H9 (cell line): Measurements from ENCODE around the gene RNF220. TPM values are rescaled to one million over a fixed set of nuclear protein-coding genes. Genes with fewer than 3 reads are reported as not detected.

Experiments
- DNase-seq: peaks from one replicate; pipeline ENCODE4 v3.0.0-alpha.2; 2017
- H2AFZ ChIP-seq: one replicate; pipeline ENCODE4 v1.6.1; 2013; ENCODE audit warnings: mild to moderate bottlenecking, low read length, control low read depth, moderate library complexity
- H2AK5ac ChIP-seq: 2 replicates; pipeline ENCODE4 v1.6.1; 2013; ENCODE audit warnings: low read length, control low read depth, mixed read lengths; ENCODE audit not compliant: insufficient read length
- H2BK120ac ChIP-seq: one replicate; pipeline ENCODE4 v1.6.1; 2013; ENCODE audit warnings: low read depth, mild to moderate bottlenecking, low read length, control low read depth, inconsistent platforms; ENCODE audit not compliant: poor library complexity, severe bottlenecking
- H2BK12ac ChIP-seq: 2 replicates; pipeline ENCODE4 v1.6.1; 2013; ENCODE audit warnings: low read length, control low read depth, mixed read lengths, low read depth; ENCODE audit not compliant: insufficient read length
- H2BK15ac ChIP-seq: 2 replicates; pipeline ENCODE4 v1.6.1; 2013; ENCODE audit warnings: low read depth, low read length, control low read depth
- H2BK20ac ChIP-seq: one replicate; pipeline ENCODE4 v1.6.1; 2013; ENCODE audit warnings: low read depth, mild to moderate bottlenecking, low read length, control low read depth, inconsistent platforms; ENCODE audit not compliant: poor library complexity, severe bottlenecking
- H2BK5ac ChIP-seq: 2 replicates; pipeline ENCODE4 v1.6.1; 2013; ENCODE audit warnings: low read length, control low read depth, mixed read lengths; ENCODE audit not compliant: insufficient read length
- H3K14ac ChIP-seq: 2 replicates; pipeline ENCODE4 v1.6.1; 2013; ENCODE audit warnings: low read length, control low read depth; ENCODE audit not compliant: insufficient read depth
- H3K18ac ChIP-seq: 2 replicates; pipeline ENCODE4 v1.6.1; 2013; ENCODE audit warnings: low read depth, mild to moderate bottlenecking, mixed read lengths, low read length, control low read depth; ENCODE audit not compliant: insufficient read length
- H3K23ac ChIP-seq: 2 replicates; pipeline ENCODE4 v1.6.1; 2013; ENCODE audit warnings: low read length, control low read depth, mixed read lengths, low read depth; ENCODE audit not compliant: insufficient read length
- H3K23me2 ChIP-seq: 2 replicates; pipeline ENCODE4 v1.6.1; 2013; ENCODE audit warnings: low read depth, mild to moderate bottlenecking, mixed read lengths, low read length, control low read depth; ENCODE audit not compliant: insufficient read length, poor library complexity, severe bottlenecking
- H3K27ac ChIP-seq: 2 replicates; pipeline ENCODE4 v1.5.1; 2013; ENCODE audit warnings: low read length, control low read depth, mixed read lengths, low read depth; ENCODE audit not compliant: insufficient read length
- H3K27me3 ChIP-seq: 2 replicates; pipeline ENCODE4 v1.6.1; 2013; ENCODE audit warnings: low read length, control low read depth, inconsistent platforms; ENCODE audit not compliant: insufficient read depth
- H3K4ac ChIP-seq: 2 replicates; pipeline ENCODE4 v1.6.1; 2013; ENCODE audit warnings: low read depth, mild to moderate bottlenecking, control low read depth, inconsistent platforms, low read length, moderate library complexity
- H3K4me1 ChIP-seq: 2 replicates; pipeline ENCODE4 v1.6.1; 2013; ENCODE audit warnings: low read length, control low read depth, inconsistent platforms; ENCODE audit not compliant: insufficient read depth
- H3K4me2 ChIP-seq: 2 replicates; pipeline ENCODE4 v1.6.1; 2013; ENCODE audit warnings: low read length, control low read depth, mixed read lengths; ENCODE audit not compliant: insufficient read length, insufficient read depth
- H3K56ac ChIP-seq: 2 replicates; pipeline ENCODE4 v1.6.1; 2013; ENCODE audit warnings: low read depth, mild to moderate bottlenecking, mixed read lengths, low read length, control low read depth; ENCODE audit not compliant: insufficient read length
- H3K79me1 ChIP-seq: 2 replicates; pipeline ENCODE4 v1.6.1; 2013; ENCODE audit warnings: low read depth, mild to moderate bottlenecking, moderate library complexity, low read length, control low read depth, inconsistent platforms; ENCODE audit not compliant: insufficient read depth, poor library complexity, severe bottlenecking
- H3K79me2 ChIP-seq: 2 replicates; pipeline ENCODE4 v1.6.1; 2013; ENCODE audit warnings: low read length, control low read depth, inconsistent platforms; ENCODE audit not compliant: insufficient read depth
- H3K9ac ChIP-seq: 2 replicates; pipeline ENCODE4 v1.6.1; 2013; ENCODE audit warnings: low read length, control low read depth, mixed read lengths; ENCODE audit not compliant: insufficient read length; ENCODE audit errors: extremely low read depth
- H3K9me3 ChIP-seq: one replicate; pipeline ENCODE4 v1.6.1; 2013; ENCODE audit warnings: low read depth, low read length, inconsistent platforms; ENCODE audit not compliant: control insufficient read depth
- H3T11ph ChIP-seq: one replicate; pipeline ENCODE4 v1.6.1; 2013; ENCODE audit warnings: mild to moderate bottlenecking, low read length, control low read depth, inconsistent platforms
- H4K20me1 ChIP-seq: one replicate; pipeline ENCODE4 v1.6.1; 2013; ENCODE audit not compliant: control insufficient read depth, insufficient read length, insufficient read depth
- H4K5ac ChIP-seq: 2 replicates; pipeline ENCODE4 v1.6.1; 2013; ENCODE audit warnings: low read depth, mild to moderate bottlenecking, mixed read lengths, low read length, control low read depth; ENCODE audit not compliant: insufficient read length
- H4K8ac ChIP-seq: replicated peaks from 2 replicates; pipeline ENCODE4 v1.6.1; 2013; ENCODE audit warnings: low read length, control low read depth, mixed read lengths, low read depth; ENCODE audit not compliant: insufficient read length
- H4K91ac ChIP-seq: 2 replicates; pipeline ENCODE4 v1.6.1; 2013; ENCODE audit warnings: low read depth, mild to moderate bottlenecking, moderate library complexity, mixed read lengths, low read length, control low read depth; ENCODE audit not compliant: insufficient read length
- H3K27ac Mint-ChIP-seq, 3 experiments: 2 replicates in 2 of 3; 3 replicates in 1 of 3; pipeline ENCODE4 v1.8.0; 2020 to 2021; ENCODE audit warnings: mixed read lengths in 3 of 3, mild to moderate bottlenecking in 1 of 3, moderate library complexity in 1 of 3
- H3K27me3 Mint-ChIP-seq: 2 replicates; pipeline ENCODE4 v1.8.0; 2021; ENCODE audit warnings: low read depth, mild to moderate bottlenecking, moderate library complexity, mixed read lengths
- H3K36me3 Mint-ChIP-seq, 3 experiments: 2 replicates in 2 of 3; 3 replicates in 1 of 3; pipeline ENCODE4 v1.8.0; 2020 to 2021; ENCODE audit warnings: low read depth in 3 of 3, mixed read lengths in 3 of 3; ENCODE audit not compliant: insufficient read depth in 1 of 3
- H3K4me1 Mint-ChIP-seq, 2 experiments: 2 replicates each; pipeline ENCODE4 v1.8.0; 2020; ENCODE audit warnings: mixed read lengths in 2 of 2
- H3K4me3 Mint-ChIP-seq, 2 experiments: 2 replicates in 1 of 2; 3 replicates in 1 of 2; pipeline ENCODE4 v1.8.0; 2020 to 2021; ENCODE audit warnings: mild to moderate bottlenecking in 2 of 2, mixed read lengths in 2 of 2, moderate library complexity in 1 of 2
- H3K9me3 Mint-ChIP-seq, 2 experiments: 2 replicates in 1 of 2; 3 replicates in 1 of 2; pipeline ENCODE4 v1.8.0; 2020; ENCODE audit warnings: mild to moderate bottlenecking in 2 of 2, mixed read lengths in 2 of 2, moderate library complexity in 1 of 2
- CTCF ChIP-seq: fragments of 200-600 bp; sonication (generic); conservative IDR thresholded peaks from 3 replicates; pipeline ENCODE4 v1.8.0; 2021; ENCODE audit warnings: antibody characterized with exemption, mild to moderate bottlenecking
- WGBS: extraction: QIAGEN DNeasy Blood & Tissue Kit; methylation state at CpG from one replicate; pipeline ENCODE4 v1.1.7; 2013; ENCODE audit warnings: missing lambda C conversion rate, low lambda C conversion rate, mixed read lengths; ENCODE audit not compliant: insufficient read length; ENCODE audit errors: extremely low coverage; 5-methylcytosine and 5-hydroxymethylcytosine counted together
- total RNA-seq: library from RNA; stranded (reverse); gene quantifications from 2 replicates; pipeline ENCODE4 v1.2.1, GENCODE V29; 2021

RNF220 gene
- total RNA-seq, 1 experiment from 2014 or later, result 109 TPM

- Histone ChIP-seq H2BK20ac (no peak overlapping the region), H2AFZ (no peak overlapping the region), H3K79me2 (no peaks in the 10 kb centered on the region), H4K20me1 (no peaks in the 10 kb centered on the region), H3K79me1 (no peaks in the 10 kb centered on the region), H3K4me2 (no peak overlapping the region), H2BK120ac (no peak overlapping the region), H4K91ac (no peak overlapping the region), H3K27me3 (no peaks in the 10 kb centered on the region; the same call in 1 of the 2 replicates), H4K8ac (no peak overlapping the region), H3K18ac (no peak overlapping the region), H3K23me2 (no peaks in the 10 kb centered on the region), H3K23ac (no peak overlapping the region), H2BK15ac (no peak overlapping the region), H3K4ac (no peak overlapping the region), H2BK12ac (no peak overlapping the region), H3K9ac (no peak overlapping the region), H2AK5ac (no peak overlapping the region), H3K56ac (no peak overlapping the region), H3K4me1 (peaks cover 2% of the 10 kb centered on the region; the same call in 1 of the 2 replicates), H3K14ac (no peak overlapping the region), H4K5ac (no peak overlapping the region), H3K9me3 (no peaks in the 10 kb centered on the region), H2BK5ac (no peak overlapping the region), H3T11ph (no peak overlapping the region), H3K27ac (no peak overlapping the region)
- WGBS, result no CpG with 5 or more reads among the region's 12 CpGs
- TF ChIP-seq CTCF, result no peak
- H3K36me3 Mint-ChIP-seq, result peaks cover 0 to 4% (median 0%) of the 10 kb centered on the region in 3 experiments; a peak in 3 of 7 replicates
- no peak for DNase-seq
- peaks cover 24% of the 10 kb centered on the region for H3K27me3 Mint-ChIP-seq
- peaks cover 0 to 3% of the 10 kb centered on the region in 2 experiments; a peak in 1 of 5 replicates for H3K9me3 Mint-ChIP-seq
- H3K4me1 Mint-ChIP-seq, result peaks cover 10 to 19% of the 10 kb centered on the region in 2 experiments; a peak in 3 of 4 replicates
- H3K4me3 Mint-ChIP-seq, result no peak overlapping the region
- H3K27ac Mint-ChIP-seq, result no peak overlapping the region
Measured at GRCh38 chr1:44610527-44611148, 205.6 kb downstream of the RNF220 start.
